GM12891 (cell line): ENCODE data around the gene ALKBH1.

Source experiments
- POLR2AphosphoS5 ChIP-seq: IDR thresholded peaks from 2 replicates; pipeline ENCODE4 v1.6.1; 2011; ENCODE audit warnings: low read depth, low read length, control low read depth
- POU2F2 ChIP-seq: IDR thresholded peaks from 2 replicates; pipeline ENCODE4 v1.6.1; 2011; ENCODE audit warnings: low read depth, mild to moderate bottlenecking, control low read depth, low read length, moderate library complexity

GRCh38 chr14:77660754-77661153, 47.1 kb downstream of the ALKBH1 start:
- TF ChIP-seq POLR2AphosphoS5 (no peak), POU2F2 (no peak)
